HCT116 (cell line): Measurements from ENCODE around the gene IL32. TPM values are rescaled to one million over a fixed set of nuclear protein-coding genes. Genes with fewer than 3 reads are reported as not detected.

Experiments used
- total RNA-seq: library from RNA; stranded (reverse); gene quantifications from one replicate; pipeline ENCODE4 v1.2.1, GENCODE V29; 2021; ENCODE audit not compliant: unreplicated experiment

Gene IL32
- total RNA-seq, 1 experiment from 2014 or later, result 13.7 TPM

Other genes starting within 250 kb of the IL32 start
- 0.39 TPM for gene PRSS21, start 248.4 kb upstream of the IL32 start, total RNA-seq
- gene ZG16B, start 235.3 kb upstream of the IL32 start, total RNA-seq, result 2.3 TPM
- gene PRSS22, start 207.5 kb upstream of the IL32 start, total RNA-seq, result 20.2 TPM
- gene FLYWCH2, start 182.4 kb upstream of the IL32 start, total RNA-seq, result 33.7 TPM
- 66.6 TPM for gene FLYWCH1, start 153.7 kb upstream of the IL32 start, total RNA-seq
- gene KREMEN2, start 101.4 kb upstream of the IL32 start, total RNA-seq, result 14.1 TPM
- 45.6 TPM for gene PAQR4, start 96.3 kb upstream of the IL32 start, total RNA-seq
- gene PKMYT1, start 85.2 kb upstream of the IL32 start, total RNA-seq, result 104 TPM
- 0.76 TPM for gene CLDN9, start 52.7 kb upstream of the IL32 start, total RNA-seq
- gene CLDN6, start 47.5 kb upstream of the IL32 start, total RNA-seq, result 0.49 TPM
- gene TNFRSF12A, start 45.3 kb upstream of the IL32 start, total RNA-seq, result 188 TPM
- 60.0 TPM for gene HCFC1R1, start 41.7 kb upstream of the IL32 start, total RNA-seq
- 62.9 TPM for gene THOC6, start 41.6 kb upstream of the IL32 start, total RNA-seq
- 21.3 TPM for gene BICDL2, start 28.7 kb upstream of the IL32 start, total RNA-seq
- 2.5 TPM for gene MMP25, start 19.1 kb upstream of the IL32 start, total RNA-seq
- gene ZSCAN10, start 33.7 kb downstream of the IL32 start, total RNA-seq, result 0.76 TPM
- gene ZNF205, start 46.9 kb downstream of the IL32 start, total RNA-seq, result 17.0 TPM
- gene ZNF213, start 69.4 kb downstream of the IL32 start, total RNA-seq, result 11.0 TPM
- not detected for gene OR1F1, start 122.6 kb downstream of the IL32 start, total RNA-seq
- 8.8 TPM for gene ZNF200, start 169.5 kb downstream of the IL32 start, total RNA-seq
- gene MEFV, start 191.0 kb downstream of the IL32 start, total RNA-seq, result 0.15 TPM
- gene ZNF263, start 217.9 kb downstream of the IL32 start, total RNA-seq, result 31.4 TPM
- gene TIGD7, start 239.8 kb downstream of the IL32 start, total RNA-seq, result 0.49 TPM
- 10.3 TPM for gene ZNF75A, start 239.9 kb downstream of the IL32 start, total RNA-seq